ENCODE measurements around the gene LYST. TPM values are rescaled to one million over a fixed set of nuclear protein-coding genes. Genes with fewer than 3 reads are reported as not detected.

LYST gene
- total RNA-seq, 4 donors from 2014 or later = 48.0 to 62.8 (median 61.0) TPM

- Histone ChIP-seq H3K4me3 (no peak overlapping the region), H3K27ac (no peak overlapping the region), H3K27me3 (no peaks in the 10 kb centered on the region), H3K9me3 (no peaks in the 10 kb centered on the region), H3K4me1 (no peaks in the 10 kb centered on the region), H3K36me3 (peaks cover 0 to 47% (median 4%) of the 10 kb centered on the region in 3 donors)
- DNase-seq (ENCODE audit: low spot score in 2 of 2) = no peak
- WGBS, 2 donors = 80 to 82% methylated on average over 2 of the region's 2 CpGs
- TF ChIP-seq CTCF (IDR thresholded peaks at IDR 0.05) (no peak), POLR2A (IDR thresholded peaks at IDR 0.05) (no peak), EP300 (IDR thresholded peaks at IDR 0.05) (no peak)
These were observed 98.9 kb downstream of the LYST start for GRCh38 chr1:235767795-235768194.

- H3K4me3 ChIP-seq = no peak overlapping the region
- 85 to 90% methylated on average over 1 of the region's 1 CpG for WGBS, 2 donors
- DNase-seq (ENCODE audit: low spot score in 2 of 2) = no peak
- no peaks in the 10 kb centered on the region for H3K27me3 ChIP-seq
- peaks cover 0 to 47% (median 4%) of the 10 kb centered on the region in 3 donors for H3K36me3 ChIP-seq
- no peak overlapping the region for H3K27ac ChIP-seq
- no peaks in the 10 kb centered on the region for H3K9me3 ChIP-seq
- no peaks in the 10 kb centered on the region for H3K4me1 ChIP-seq
- TF ChIP-seq POLR2A (IDR thresholded peaks at IDR 0.05) (no peak), CTCF (IDR thresholded peaks at IDR 0.05) (no peak), EP300 (IDR thresholded peaks at IDR 0.05) (no peak)
These were observed 99.9 kb downstream of the LYST start for GRCh38 chr1:235766794-235767285.

DNA sequence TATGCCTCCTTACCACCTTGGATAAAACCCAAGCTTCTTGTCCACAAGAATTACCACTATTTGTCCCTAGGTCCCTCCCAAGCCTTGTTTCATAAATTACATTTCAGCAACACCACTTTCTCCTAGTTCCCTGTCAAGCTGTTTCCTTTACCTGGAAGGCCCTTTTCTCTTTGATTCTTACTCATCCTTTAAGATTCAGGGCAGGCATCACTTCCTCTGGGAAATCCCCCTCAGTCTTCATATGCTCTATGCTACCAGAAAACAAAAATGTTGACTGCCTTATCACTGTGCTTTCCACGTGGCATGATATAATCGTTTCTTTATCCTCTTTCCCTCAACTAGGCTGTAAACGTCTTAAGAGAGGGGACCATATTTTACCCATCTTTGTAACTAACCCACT is 102.7 kb downstream of the LYST start:
- WGBS, 2 donors = 63 to 69% methylated on average over 3 of the region's 3 CpGs
- DNase-seq (ENCODE audit: low spot score in 2 of 2) = no peak
- no peaks in the 10 kb centered on the region for H3K4me1 ChIP-seq
- no peaks in the 10 kb centered on the region for H3K27me3 ChIP-seq
- no peak overlapping the region for H3K4me3 ChIP-seq
- H3K36me3 ChIP-seq = peaks cover 0 to 59% (median 4%) of the 10 kb centered on the region in 3 donors
- no peak overlapping the region for H3K27ac ChIP-seq
- no peaks in the 10 kb centered on the region for H3K9me3 ChIP-seq
- TF ChIP-seq CTCF (IDR thresholded peaks at IDR 0.05) (no peak), POLR2A (IDR thresholded peaks at IDR 0.05) (no peak), EP300 (IDR thresholded peaks at IDR 0.05) (no peak)

DNA sequence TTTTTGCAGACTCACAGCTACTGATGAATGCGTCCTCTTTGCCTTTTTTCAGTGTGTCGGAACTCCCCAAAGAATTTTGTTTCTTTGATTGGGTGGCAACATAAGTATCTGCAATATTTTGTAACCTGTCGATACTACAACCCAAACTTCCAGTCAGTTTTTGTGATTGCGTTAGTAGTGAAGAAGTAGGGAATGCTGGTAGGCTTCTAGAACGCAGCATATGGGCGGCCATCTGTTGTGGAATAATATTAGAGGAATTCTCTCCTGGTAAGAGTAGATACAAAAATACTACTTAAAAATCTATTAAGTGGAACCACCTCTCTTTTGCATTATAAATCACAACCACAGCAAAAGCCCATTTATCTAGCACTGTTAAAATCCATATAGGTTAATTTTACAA is 107.4 kb downstream of the LYST start:
- no peak for TF ChIP-seq CTCF (IDR thresholded peaks at IDR 0.05)
- no peak for TF ChIP-seq POLR2A (IDR thresholded peaks at IDR 0.05)
- no peak for TF ChIP-seq EP300 (IDR thresholded peaks at IDR 0.05)
- no peaks in the 10 kb centered on the region for H3K27me3 ChIP-seq
- H3K4me1 ChIP-seq = no peaks in the 10 kb centered on the region
- no peak overlapping the region for H3K4me3 ChIP-seq
- no peaks in the 10 kb centered on the region for H3K9me3 ChIP-seq
- no peak overlapping the region for H3K27ac ChIP-seq
- no peak for DNase-seq (ENCODE audit: low spot score in 2 of 2)
- WGBS, 2 donors = 94 to 95% methylated on average over 6 of the region's 6 CpGs
- peaks cover 0 to 72% (median 4%) of the 10 kb centered on the region in 3 donors for H3K36me3 ChIP-seq

DNA sequence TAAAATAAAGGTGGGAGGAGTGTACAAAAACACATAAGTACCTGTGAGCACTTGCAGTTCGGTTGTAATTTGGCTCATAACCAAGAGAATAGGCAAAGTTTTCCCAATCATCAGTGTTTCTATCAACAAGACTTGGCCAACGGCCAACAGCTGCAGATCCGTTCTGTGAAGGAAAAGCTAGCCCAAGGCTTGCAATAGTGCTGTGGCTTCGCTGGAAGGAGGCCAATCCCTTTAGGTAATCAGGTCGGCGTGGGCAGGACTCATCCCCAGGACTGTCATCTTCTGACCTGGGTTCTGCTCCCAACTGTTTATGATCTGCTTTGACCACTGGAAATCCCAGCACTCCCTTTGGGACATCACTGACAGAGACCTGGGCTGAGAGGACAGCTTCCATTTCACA is 107.8 kb downstream of the LYST start:
- Histone ChIP-seq H3K27ac (no peak overlapping the region), H3K4me1 (no peaks in the 10 kb centered on the region), H3K27me3 (no peaks in the 10 kb centered on the region), H3K4me3 (no peak overlapping the region), H3K9me3 (no peaks in the 10 kb centered on the region), H3K36me3 (peaks cover 0 to 74% (median 4%) of the 10 kb centered on the region in 3 donors)
- peak in 1 of 2 donors; percentile 8 for DNase-seq (ENCODE audit: low spot score in 2 of 2)
- WGBS, 2 donors = 48 to 59% methylated on average over 6 of the region's 6 CpGs
- no peak for TF ChIP-seq EP300 (IDR thresholded peaks at IDR 0.05)
- no peak for TF ChIP-seq POLR2A (IDR thresholded peaks at IDR 0.05)
- TF ChIP-seq CTCF (IDR thresholded peaks at IDR 0.05) = no peak

All from tibial nerve (tissue), 4 donors.